Measurements from ENCODE around the gene OSBP.

Gene OSBP

GRCh38 chr11:59555601-59556114 lies 59.9 kb downstream of the OSBP start:
- TF ChIP-seq CTCF (IDR thresholded peaks at IDR 0.05; ENCODE audit: insufficient read depth, low read depth, low read length, missing control alignments): no peak
- peak; percentile 32 for DNase-seq (ENCODE audit: low read depth)
- peak overlapping the region; percentile 64 for H3K4me3 ChIP-seq (ENCODE audit: low read depth, low read length)

- H3K4me3 ChIP-seq (ENCODE audit: low read depth, low read length): no peak overlapping the region
- no peak for DNase-seq (ENCODE audit: low read depth)
- no peak for TF ChIP-seq CTCF (IDR thresholded peaks at IDR 0.05; ENCODE audit: insufficient read depth, low read depth, low read length, missing control alignments)
Measured at GRCh38 chr11:59553323-59553722, 62.3 kb downstream of the OSBP start.

GRCh38 chr11:59552844-59553243 lies 62.7 kb downstream of the OSBP start:
- H3K4me3 ChIP-seq (ENCODE audit: low read depth, low read length): no peak overlapping the region
- DNase-seq (ENCODE audit: low read depth): no peak
- TF ChIP-seq CTCF (IDR thresholded peaks at IDR 0.05; ENCODE audit: insufficient read depth, low read depth, low read length, missing control alignments): no peak

GRCh38 chr11:59551659-59552521 lies 63.7 kb downstream of the OSBP start:
- DNase-seq (ENCODE audit: low read depth): peak; percentile 82
- H3K4me3 ChIP-seq (ENCODE audit: low read depth, low read length): peak overlapping the region; percentile 90
- no peak for TF ChIP-seq CTCF (IDR thresholded peaks at IDR 0.05; ENCODE audit: insufficient read depth, low read depth, low read length, missing control alignments)

GRCh38 chr11:59550842-59551658 lies 64.5 kb downstream of the OSBP start:
- DNase-seq (ENCODE audit: low read depth): peak; percentile 93
- no peak for TF ChIP-seq CTCF (IDR thresholded peaks at IDR 0.05; ENCODE audit: insufficient read depth, low read depth, low read length, missing control alignments)
- H3K4me3 ChIP-seq (ENCODE audit: low read depth, low read length): peak overlapping the region; percentile 90

- H3K4me3 ChIP-seq (ENCODE audit: low read depth, low read length): peak overlapping the region; percentile 90
- peak; percentile 38 for TF ChIP-seq CTCF (IDR thresholded peaks at IDR 0.05; ENCODE audit: insufficient read depth, low read depth, low read length, missing control alignments)
- peak; percentile 99 for DNase-seq (ENCODE audit: low read depth)
Measured at GRCh38 chr11:59550368-59550841, 65.2 kb downstream of the OSBP start.
